Measurements from ENCODE around the gene MEGF6.

MEGF6 gene

DNA sequence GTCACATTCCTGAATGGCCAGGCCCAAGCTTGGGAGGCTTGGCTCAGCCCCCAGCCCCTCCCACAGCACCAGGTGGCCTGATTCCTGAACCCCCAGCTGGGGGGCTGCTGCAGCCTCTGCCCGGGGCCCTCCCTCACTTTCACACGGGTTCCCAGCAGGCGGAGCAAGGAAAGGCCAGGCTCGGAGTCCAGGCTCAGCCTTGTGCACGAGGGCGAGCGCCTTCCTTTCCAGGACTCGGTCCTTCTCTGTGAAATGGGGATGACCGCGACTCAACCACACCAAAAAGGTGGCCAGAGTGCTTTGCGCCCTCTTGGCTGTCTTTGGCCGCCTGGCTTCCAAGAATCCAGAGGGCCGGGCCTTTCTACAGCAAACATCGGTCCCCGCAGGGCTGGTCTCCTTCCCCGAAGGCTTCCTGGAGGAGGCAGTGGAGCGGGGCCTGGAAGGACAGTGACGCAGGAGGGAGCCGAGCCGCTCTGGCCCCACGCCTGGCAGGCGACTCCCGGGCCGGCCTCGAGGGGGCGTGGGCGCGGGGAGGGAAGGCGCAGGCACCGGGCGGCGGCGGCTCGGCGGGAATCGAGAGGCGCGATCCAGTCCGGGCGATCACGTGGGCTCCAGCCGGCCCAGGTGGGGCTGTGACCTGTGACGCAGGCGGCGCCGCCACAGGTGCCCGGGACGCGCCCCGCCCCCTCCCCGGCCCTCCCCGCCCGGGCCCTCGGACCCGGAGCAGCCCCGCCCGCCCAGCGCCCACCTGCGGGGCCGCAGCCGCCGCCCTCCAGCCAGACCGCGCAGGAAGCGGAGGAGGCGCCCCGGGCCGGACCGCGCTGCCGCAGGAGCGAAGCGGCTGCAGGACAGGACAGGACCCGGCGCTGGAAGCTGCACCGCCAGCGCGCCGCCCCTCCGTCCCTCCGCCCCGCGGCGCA, 157.2 kb downstream of the MEGF6 start, which contains the start of gene ARHGEF16:
TSS of gene ARHGEF16 (plus strand) at position 775 of the 920 bp plus-strand sequence. CDS start 8,420 bp downstream, outside the sequence.
- no peak for DNase-seq

- no peak for DNase-seq
Measured at GRCh38 chr1:3453203-3453761, 158.0 kb downstream of the MEGF6 start.

GRCh38 chr1:3452866-3453175, 158.5 kb downstream of the MEGF6 start:
- no peak for DNase-seq

DNA sequence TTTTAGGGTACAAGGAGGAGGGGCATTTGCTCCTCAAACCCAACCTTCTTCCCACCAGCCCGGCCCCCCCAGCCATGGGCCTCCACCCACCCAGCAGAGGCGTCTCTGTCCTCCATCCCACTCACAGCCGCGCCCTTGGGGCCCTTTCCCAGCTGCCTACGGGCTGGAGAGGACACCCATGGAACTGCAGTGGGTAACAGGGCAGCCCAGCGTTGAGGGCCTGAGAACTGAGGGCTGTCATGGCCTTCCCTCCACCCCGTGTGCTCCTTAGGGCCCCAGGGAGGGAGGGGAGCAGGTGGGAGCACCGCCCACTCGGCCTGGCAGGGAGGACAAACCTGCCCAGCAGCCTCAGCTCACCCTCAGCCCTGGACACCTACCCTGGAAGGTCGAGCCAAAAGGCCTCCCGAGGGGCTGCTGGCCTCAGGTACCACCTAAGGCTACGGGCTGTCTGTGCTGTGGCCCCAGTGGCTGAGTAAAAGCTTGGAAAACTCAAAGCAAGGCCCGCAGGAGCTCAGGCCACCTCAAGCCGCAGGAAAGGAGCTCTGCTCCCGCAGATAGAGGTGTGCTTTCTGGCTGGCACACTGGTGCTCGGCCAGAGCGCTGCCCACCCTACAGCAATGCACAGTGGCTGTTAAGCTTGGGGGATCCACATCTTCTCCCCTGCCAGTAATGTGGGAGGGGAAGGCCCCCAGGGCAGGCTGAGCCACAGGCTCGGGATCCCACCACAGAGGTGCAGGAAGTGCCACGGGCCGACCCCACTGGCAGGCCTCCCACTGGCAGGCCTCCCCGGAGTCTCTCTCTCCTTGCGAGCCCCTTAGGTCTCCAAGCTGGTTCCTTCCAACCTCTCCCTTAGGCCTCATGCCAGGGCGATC, 159.1 kb downstream of the MEGF6 start:
- no peak for DNase-seq

DNA sequence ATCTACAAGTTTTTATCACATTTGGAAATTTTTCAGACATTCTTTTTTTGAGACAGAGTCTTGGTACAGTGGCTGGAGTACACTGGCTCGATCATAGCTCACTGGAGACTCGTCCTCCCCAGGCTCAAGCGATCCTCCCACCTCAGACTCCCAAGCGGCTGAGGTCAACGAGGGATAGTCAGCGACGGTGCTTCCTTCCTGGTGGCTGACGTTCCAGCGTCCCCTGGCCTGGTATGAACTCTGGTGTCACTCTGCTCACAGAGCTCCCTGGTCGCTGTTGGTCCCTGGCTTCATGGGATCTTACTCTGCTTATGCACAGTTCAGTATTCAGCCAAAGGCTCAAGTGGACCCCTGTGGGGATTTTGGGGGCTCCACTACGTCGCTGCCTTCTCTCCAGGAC, 160.3 kb downstream of the MEGF6 start:
- no peak for DNase-seq

DNA sequence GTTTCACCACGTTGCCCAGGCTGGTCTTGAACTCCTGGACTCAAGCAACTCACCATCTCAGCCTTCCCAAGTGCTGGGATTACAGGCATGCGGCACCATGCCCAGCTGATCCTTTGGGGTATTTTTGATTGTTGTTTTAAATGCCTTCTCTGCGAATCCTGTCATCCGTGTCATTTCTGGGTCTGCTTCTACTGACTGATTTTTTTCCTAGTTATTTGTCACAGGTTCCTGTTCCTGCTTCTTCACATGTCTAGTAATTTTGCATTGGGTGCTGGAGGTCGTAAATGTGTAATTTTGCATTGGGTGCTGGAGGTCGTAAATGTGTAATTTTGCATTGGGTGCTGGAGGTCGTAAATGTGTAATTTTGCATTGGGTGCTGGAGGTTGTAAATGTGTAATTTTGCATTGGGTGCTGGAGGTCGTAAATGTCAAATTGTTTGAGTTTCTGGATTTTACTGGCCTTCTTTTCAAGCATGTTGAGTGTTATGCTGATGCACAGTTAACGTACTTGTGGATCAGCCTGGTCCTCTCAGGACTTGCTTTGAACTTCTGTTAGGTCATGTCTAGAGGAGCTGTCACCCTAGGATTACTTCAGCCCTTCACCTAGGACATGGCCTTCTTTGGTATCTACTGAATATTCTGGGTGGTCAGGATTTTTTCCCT, 161.0 kb downstream of the MEGF6 start:
- no peak for DNase-seq

DNA sequence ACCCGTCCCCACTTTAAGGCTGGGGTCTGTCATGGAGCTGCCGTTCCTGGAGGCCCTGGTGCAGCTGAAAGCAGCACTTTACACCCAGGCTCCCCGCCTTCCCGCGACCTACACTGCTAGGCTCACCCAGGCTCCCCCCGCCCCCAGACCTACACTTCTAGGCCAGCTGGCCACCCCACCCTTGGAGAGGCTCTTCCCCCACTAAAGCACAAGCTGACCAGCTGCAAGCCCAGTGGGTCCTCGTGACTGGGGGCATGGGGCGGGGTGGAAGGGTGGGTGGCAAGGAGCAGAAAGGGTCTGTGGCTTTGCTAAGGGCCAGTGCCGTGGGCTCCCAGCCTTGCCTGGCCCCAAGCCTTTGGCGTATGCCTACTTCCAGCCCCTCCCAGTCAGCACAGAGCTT, 166.6 kb downstream of the MEGF6 start:
- DNase-seq: no peak

DNA sequence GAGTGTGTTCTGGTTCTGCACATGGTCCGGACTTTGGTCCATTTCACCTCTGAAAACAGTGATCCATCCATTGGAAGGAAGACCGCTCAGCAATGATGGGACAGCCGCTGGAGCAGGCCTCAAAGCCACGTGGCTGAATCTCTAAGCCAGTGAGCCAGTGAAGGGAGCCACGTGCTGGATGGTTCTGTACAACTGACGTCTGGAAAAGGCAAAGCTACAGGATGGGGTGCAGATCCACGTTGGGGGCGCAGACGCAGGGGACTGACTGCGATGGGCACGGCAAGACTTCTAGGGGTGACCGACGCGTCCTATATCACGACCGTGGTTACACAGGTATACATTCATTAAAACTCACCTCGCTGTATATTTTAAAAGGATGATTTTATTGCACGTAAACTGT, 167.0 kb downstream of the MEGF6 start:
- DNase-seq: no peak

GRCh38 chr1:3443807-3444206, 167.5 kb downstream of the MEGF6 start:
- no peak for DNase-seq

GRCh38 chr1:3442901-3443300, 168.4 kb downstream of the MEGF6 start:
- no peak for DNase-seq

DNA sequence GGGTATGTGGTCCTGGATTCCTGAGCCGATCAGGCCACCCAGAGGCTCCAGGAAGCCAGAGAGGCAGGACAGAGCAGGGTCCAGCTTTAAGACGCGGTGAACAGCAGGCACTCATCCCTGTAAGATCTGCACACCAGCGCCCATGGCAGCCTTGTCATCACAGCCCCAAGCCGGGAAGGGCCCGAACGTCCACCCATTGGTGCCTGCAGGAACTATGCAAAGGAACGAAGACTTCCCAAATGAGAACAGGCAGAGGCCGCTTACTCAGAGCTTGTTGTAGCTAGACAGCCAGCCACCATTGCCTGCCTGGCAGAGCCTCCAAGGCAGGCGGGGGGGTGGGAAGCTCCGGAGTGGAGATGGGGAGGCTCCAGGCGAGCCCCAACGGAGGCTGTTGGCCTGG, 169.0 kb downstream of the MEGF6 start:
- no peak for DNase-seq

GRCh38 chr1:3441880-3442279, 169.4 kb downstream of the MEGF6 start:
- DNase-seq: no peak

GRCh38 chr1:3441410-3441847, 169.9 kb downstream of the MEGF6 start:
- DNase-seq: no peak

- no peak for DNase-seq
Measured at GRCh38 chr1:3440711-3441409, 170.4 kb downstream of the MEGF6 start.

DNA sequence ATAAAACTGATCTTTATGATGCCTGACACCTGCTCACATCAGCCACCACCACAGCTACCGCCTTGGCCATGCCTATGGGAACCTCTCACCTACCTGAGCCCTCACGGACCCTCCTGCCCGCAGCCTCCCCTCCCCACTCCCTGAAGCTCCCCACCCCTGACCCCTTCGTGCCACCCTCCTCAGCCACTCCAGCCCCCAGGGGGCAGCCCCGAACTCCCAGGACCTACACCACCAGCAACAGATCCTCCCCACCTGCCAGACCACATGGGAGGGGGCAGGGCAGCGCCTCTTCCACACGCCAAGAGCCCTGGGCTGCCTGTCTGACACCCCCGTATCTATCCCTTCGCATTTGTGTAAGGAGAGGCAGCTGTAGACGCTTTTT, 171.0 kb downstream of the MEGF6 start:
- DNase-seq: no peak

Data from NCI-H1436 treated with DMSO at 0.1 percent for 48 hours (cell line).